ENCODE data around the gene CAB39. TPM values are rescaled to one million over a fixed set of nuclear protein-coding genes. Genes with fewer than 3 reads are reported as not detected.

The CAB39 gene
- total RNA-seq, 1 donor from 2014 or later: 78.7 TPM

DNA sequence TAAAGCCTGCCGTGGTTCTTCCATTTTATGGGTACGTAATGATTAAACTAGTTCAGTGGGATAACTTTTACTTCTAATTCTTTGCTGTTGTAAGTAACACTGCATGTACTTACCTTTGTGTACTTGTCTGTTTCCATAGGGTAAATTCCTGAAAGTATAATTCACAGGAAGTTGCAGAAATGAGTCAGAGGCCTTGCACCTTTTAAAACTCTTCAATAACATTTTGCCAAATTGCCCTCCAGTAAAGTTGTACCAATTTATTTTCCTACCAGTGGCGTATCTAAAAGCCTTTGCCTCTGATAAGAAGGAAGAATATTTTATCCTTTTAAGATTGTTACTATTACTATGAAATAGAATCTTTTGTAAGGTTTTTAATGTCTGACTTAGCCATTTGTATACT, 65.1 kb downstream of the CAB39 start:
- TF ChIP-seq, protein P1, sequence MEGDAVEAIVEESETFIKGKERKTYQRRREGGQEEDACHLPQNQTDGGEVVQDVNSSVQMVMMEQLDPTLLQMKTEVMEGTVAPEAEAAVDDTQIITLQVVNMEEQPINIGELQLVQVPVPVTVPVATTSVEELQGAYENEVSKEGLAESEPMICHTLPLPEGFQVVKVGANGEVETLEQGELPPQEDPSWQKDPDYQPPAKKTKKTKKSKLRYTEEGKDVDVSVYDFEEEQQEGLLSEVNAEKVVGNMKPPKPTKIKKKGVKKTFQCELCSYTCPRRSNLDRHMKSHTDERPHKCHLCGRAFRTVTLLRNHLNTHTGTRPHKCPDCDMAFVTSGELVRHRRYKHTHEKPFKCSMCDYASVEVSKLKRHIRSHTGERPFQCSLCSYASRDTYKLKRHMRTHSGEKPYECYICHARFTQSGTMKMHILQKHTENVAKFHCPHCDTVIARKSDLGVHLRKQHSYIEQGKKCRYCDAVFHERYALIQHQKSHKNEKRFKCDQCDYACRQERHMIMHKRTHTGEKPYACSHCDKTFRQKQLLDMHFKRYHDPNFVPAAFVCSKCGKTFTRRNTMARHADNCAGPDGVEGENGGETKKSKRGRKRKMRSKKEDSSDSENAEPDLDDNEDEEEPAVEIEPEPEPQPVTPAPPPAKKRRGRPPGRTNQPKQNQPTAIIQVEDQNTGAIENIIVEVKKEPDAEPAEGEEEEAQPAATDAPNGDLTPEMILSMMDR (IDR thresholded peaks at IDR 0.05): no peak
- DNase-seq (no peak), ATAC-seq (no peak)
- intact Hi-C loops (cut with DNase I): no loop called here
- no peaks in the 10 kb centered on the region for H3K27me3 ChIP-seq (ENCODE audit: low read depth)
- no peak overlapping the region for H3K27ac ChIP-seq
- no peak overlapping the region for H3K4me3 ChIP-seq
- peaks cover 25% of the 10 kb centered on the region for H3K4me1 ChIP-seq
- peaks cover 3% of the 10 kb centered on the region for H3K36me3 ChIP-seq
- H3K9me3 ChIP-seq: no peaks in the 10 kb centered on the region

DNA sequence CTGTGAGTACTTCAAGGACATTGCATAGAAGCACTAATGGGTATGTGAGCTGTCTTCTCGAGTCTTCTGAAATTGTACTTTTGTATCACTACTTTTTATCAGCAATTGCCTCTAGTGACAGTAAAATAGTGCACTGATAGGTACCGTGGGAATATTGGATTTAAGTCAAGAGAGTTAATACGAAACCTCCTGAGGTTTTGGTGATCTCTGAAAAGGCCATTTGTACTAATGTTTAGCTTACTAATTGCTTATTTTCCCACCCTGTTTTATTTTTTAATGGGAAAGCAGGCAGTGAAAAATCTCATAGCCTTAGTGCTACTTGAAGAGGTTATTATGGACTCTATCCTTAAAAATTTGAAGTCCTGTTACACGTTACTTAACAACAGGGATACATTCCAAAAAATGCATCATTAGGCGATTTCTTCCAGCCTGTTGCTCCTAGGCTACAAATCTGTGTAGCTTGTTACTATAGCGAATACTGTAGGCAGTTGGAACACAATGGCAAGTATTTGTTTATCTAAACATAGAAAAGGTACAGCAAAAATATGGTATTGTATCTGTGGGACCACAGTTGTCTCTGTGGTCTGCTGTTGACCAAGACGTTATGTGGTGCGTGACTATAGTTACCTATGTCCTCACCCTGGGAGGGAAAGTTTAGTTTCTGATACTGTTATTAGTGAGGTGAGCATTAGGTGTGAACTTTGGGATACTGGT, 65.9 kb downstream of the CAB39 start:
- H3K36me3 ChIP-seq: peaks cover 6% of the 10 kb centered on the region
- intact Hi-C loops (cut with DNase I): no loop called here
- H3K27ac ChIP-seq: no peak overlapping the region
- TF ChIP-seq, protein P1 (IDR thresholded peaks at IDR 0.05): no peak
- H3K4me1 ChIP-seq: peaks cover 25% of the 10 kb centered on the region
- H3K4me3 ChIP-seq: no peak overlapping the region
- no peaks in the 10 kb centered on the region for H3K9me3 ChIP-seq
- no peaks in the 10 kb centered on the region for H3K27me3 ChIP-seq (ENCODE audit: low read depth)
- ATAC-seq: no peak
- DNase-seq: no peak

DNA sequence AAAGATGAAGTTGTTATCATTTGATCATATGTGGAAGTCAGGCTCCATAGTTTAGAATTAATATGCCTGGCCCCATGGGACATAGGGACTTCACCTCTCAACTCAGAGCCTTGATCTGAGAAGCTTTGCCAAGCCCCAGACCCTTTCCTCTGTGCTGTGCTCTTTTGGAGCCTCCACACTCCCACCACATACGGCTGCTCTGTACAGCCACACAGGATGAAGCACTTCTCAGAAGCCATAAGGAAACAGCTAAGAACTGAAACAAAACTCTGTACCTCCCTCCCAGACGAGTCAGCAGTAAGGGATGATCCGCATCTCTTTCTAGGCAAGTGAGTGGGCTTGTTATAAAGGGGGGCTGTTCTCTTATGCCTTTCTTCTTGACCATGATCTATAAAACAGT, 66.5 kb downstream of the CAB39 start:
- Histone ChIP-seq H3K9me3 (no peaks in the 10 kb centered on the region), H3K27ac (no peak overlapping the region), H3K36me3 (peaks cover 6% of the 10 kb centered on the region), H3K4me1 (peaks cover 25% of the 10 kb centered on the region), H3K27me3 (ENCODE audit: low read depth) (no peaks in the 10 kb centered on the region), H3K4me3 (no peak overlapping the region)
- ATAC-seq (no peak), DNase-seq (no peak)
- intact Hi-C loops (cut with DNase I): no loop called here
- TF ChIP-seq, protein P1 (IDR thresholded peaks at IDR 0.05): no peak

DNA sequence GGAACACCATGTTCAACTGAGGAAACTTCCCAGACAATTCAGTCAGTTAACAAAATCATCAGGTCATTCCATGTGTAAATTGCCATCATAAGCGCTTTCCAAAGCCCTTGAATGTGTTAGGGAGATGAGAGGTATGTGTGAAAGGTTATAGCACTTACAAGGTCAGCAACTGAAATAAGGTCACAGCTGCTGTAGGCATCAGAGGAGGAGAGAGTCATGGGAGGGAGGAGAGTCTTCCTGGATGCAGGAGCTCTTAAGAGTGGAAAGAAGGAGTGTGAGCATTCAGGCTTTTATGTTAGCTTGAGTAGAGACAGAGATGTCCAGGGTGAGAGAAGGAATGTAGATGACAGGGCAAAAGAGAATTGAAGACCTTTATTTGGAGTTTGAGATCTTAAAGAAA, 67.0 kb downstream of the CAB39 start:
- H3K36me3 ChIP-seq: peaks cover 6% of the 10 kb centered on the region
- H3K4me3 ChIP-seq: no peak overlapping the region
- peaks cover 25% of the 10 kb centered on the region for H3K4me1 ChIP-seq
- no peaks in the 10 kb centered on the region for H3K9me3 ChIP-seq
- DNase-seq (no peak), ATAC-seq (no peak)
- TF ChIP-seq, protein P1 (IDR thresholded peaks at IDR 0.05): no peak
- H3K27me3 ChIP-seq (ENCODE audit: low read depth): no peaks in the 10 kb centered on the region
- no peak overlapping the region for H3K27ac ChIP-seq
- intact Hi-C loops (cut with DNase I): no loop called here

DNA sequence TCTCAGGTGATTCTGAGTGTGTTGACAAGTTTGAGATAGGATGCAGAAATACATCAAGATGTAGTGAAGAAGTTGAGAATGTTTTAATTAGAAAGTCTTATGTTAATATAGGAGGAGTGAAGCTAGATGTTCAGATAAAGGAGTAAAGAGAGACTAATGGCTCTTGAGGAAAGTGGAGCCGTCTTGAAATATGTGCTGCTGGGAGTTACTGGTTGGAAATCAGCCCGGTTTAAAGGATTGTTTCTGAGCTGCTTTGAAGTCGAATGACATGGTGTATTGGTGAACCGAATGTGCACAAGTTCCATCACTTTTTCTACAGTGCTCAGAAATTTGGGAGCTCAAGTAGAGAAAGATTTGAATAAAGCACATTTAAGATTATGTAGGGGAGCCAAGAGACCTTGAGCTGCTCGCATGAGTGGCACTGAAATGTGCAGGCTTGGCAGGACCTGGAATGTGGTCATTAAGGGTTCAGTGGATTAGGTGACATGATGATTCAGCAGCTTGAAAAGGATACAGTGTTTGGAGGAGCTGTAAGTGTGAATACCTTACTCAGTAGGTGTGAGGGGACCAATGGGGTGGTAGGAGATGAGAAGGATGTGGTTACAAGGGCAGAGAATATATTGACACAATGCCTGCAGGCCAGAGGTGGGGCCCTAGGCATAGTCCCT, 68.6 kb downstream of the CAB39 start:
- no peaks in the 10 kb centered on the region for H3K9me3 ChIP-seq
- intact Hi-C loops (cut with DNase I): no loop called here
- peaks cover 6% of the 10 kb centered on the region for H3K36me3 ChIP-seq
- H3K27me3 ChIP-seq (ENCODE audit: low read depth): no peaks in the 10 kb centered on the region
- TF ChIP-seq, protein P1 (IDR thresholded peaks at IDR 0.05): no peak
- DNase-seq (no peak), ATAC-seq (peak; percentile 92)
- peaks cover 30% of the 10 kb centered on the region for H3K4me1 ChIP-seq
- peak overlapping the region; percentile 43 for H3K27ac ChIP-seq
- no peak overlapping the region for H3K4me3 ChIP-seq
